Smooth muscle cell (in vitro differentiated cells): ENCODE results near the gene TRUB2. TPM values are rescaled to one million over a fixed set of nuclear protein-coding genes. Genes with fewer than 3 reads are reported as not detected.

Experiments used
- DNase-seq: peaks from one replicate; lab custom pipeline; 2025; ENCODE audit not compliant: unreplicated experiment; lab: John Stamatoyannopoulos, UW
- H2AFZ ChIP-seq: fragments of 200-600 bp; sonication (generic); 2 replicates; pipeline ENCODE4 v1.6.0; 2016; ENCODE audit warnings: antibody characterized with exemption, low read depth, mild to moderate bottlenecking
- H3F3A ChIP-seq: fragments of 200-600 bp; sonication (generic); 2 replicates; pipeline ENCODE4 v1.6.0; 2017; ENCODE audit warnings: antibody characterized with exemption, low read depth
- H3K27ac ChIP-seq: fragments of 200-600 bp; sonication (generic); 2 replicates; pipeline ENCODE4 v1.5.1; 2016; ENCODE audit warnings: low read depth, mild to moderate bottlenecking
- H3K27me3 ChIP-seq: fragments of 200-600 bp; sonication (generic); 2 replicates; pipeline ENCODE4 v1.6.1; 2016; ENCODE audit warnings: low read depth, mild to moderate bottlenecking
- H3K36me3 ChIP-seq: fragments of 200-600 bp; sonication (generic); 2 replicates; pipeline ENCODE4 v1.5.1; 2016; ENCODE audit warnings: low read depth
- H3K4me1 ChIP-seq: fragments of 200-600 bp; sonication (generic); 2 replicates; pipeline ENCODE4 v1.5.1; 2016; ENCODE audit warnings: low read depth
- H3K4me2 ChIP-seq: fragments of 200-600 bp; sonication (generic); 2 replicates; pipeline ENCODE4 v1.6.0; 2016; ENCODE audit warnings: mild to moderate bottlenecking
- H3K4me3 ChIP-seq: fragments of 200-600 bp; sonication (generic); 2 replicates; pipeline ENCODE4 v1.5.1; 2016; ENCODE audit warnings: mild to moderate bottlenecking
- H3K79me2 ChIP-seq: fragments of 200-600 bp; sonication (generic); 2 replicates; pipeline ENCODE4 v1.6.0; 2016; ENCODE audit warnings: low read depth, mild to moderate bottlenecking
- H3K9ac ChIP-seq: fragments of 200-600 bp; sonication (generic); 2 replicates; pipeline ENCODE4 v1.6.0; 2016; ENCODE audit warnings: low read depth
- H3K9me3 ChIP-seq: fragments of 200-600 bp; sonication (generic); replicated peaks from 2 replicates; pipeline ENCODE4 v1.5.1; 2016; ENCODE audit warnings: low read depth
- H4K20me1 ChIP-seq: fragments of 200-600 bp; sonication (generic); 2 replicates; pipeline ENCODE4 v1.6.0; 2016; ENCODE audit warnings: low read depth
- CTCF ChIP-seq: fragments of 200-600 bp; sonication (generic); IDR thresholded peaks from 2 replicates; pipeline ENCODE4 v1.5.1; 2017; ENCODE audit warnings: borderline replicate concordance, mild to moderate bottlenecking, antibody characterized with exemption; ENCODE audit not compliant: insufficient read depth, poor library complexity, severe bottlenecking
- WGBS: methylation state at CpG from one replicate; pipeline ENCODE4 v1.1.7; 2016; ENCODE audit warnings: low lambda C conversion rate; 5-methylcytosine and 5-hydroxymethylcytosine counted together
- polyA plus RNA-seq: library from polyadenylated mRNA; unstranded; fragments of >200 nt; fragmentation: Nextera tagmentation; extraction: Ambion mirVana; gene quantifications from 2 replicates; pipeline ENCODE4 v1.2.1, GENCODE V29; 2016
- total RNA-seq: library from RNA; depleted of rRNA; stranded (reverse); fragments of >200 nt; gene quantifications from 2 replicates; pipeline ENCODE4 v1.2.3, GENCODE V29; 2014

TRUB2 gene
- total and polyA plus RNA-seq, 2 experiments from 2014 or later = 9.0 to 33.2 TPM

- Histone ChIP-seq H2AFZ (no peak overlapping the region), H3K4me1 (no peaks in the 10 kb centered on the region), H3K36me3 (peaks cover 9% of the 10 kb centered on the region), H3K9me3 (no peaks in the 10 kb centered on the region), H3K27me3 (no peaks in the 10 kb centered on the region), H3F3A (peaks cover 11% of the 10 kb centered on the region), H3K79me2 (no peaks in the 10 kb centered on the region), H3K27ac (no peak overlapping the region), H3K4me2 (no peak overlapping the region), H3K9ac (no peak overlapping the region), H4K20me1 (peaks cover 43% of the 10 kb centered on the region), H3K4me3 (no peak overlapping the region)
- no peak for TF ChIP-seq CTCF
- DNase-seq = no peak
- WGBS = 95% methylated on average over 4 of the region's 6 CpGs
Observed at GRCh38 chr9:128258326-128258725, 63.9 kb downstream of the TRUB2 start.

GRCh38 chr9:128257907-128258306 lies 64.3 kb downstream of the TRUB2 start:
- peaks cover 9% of the 10 kb centered on the region for H3K36me3 ChIP-seq
- no peaks in the 10 kb centered on the region for H3K27me3 ChIP-seq
- H3K9ac ChIP-seq = no peak overlapping the region
- H3K79me2 ChIP-seq = no peaks in the 10 kb centered on the region
- DNase-seq = no peak
- no peak overlapping the region for H3K27ac ChIP-seq
- no peak overlapping the region for H3K4me2 ChIP-seq
- H4K20me1 ChIP-seq = peaks cover 40% of the 10 kb centered on the region
- H3F3A ChIP-seq = peaks cover 11% of the 10 kb centered on the region
- no peak for TF ChIP-seq CTCF
- no peaks in the 10 kb centered on the region for H3K9me3 ChIP-seq
- no peak overlapping the region for H2AFZ ChIP-seq
- H3K4me1 ChIP-seq = no peaks in the 10 kb centered on the region
- no peak overlapping the region for H3K4me3 ChIP-seq
- WGBS = 95% methylated on average over 11 of the region's 11 CpGs

- no peaks in the 10 kb centered on the region for H3K27me3 ChIP-seq
- WGBS = 96% methylated on average over 23 of the region's 23 CpGs
- H3K9ac ChIP-seq = no peak overlapping the region
- no peak overlapping the region for H3K4me3 ChIP-seq
- peaks cover 5% of the 10 kb centered on the region for H3K36me3 ChIP-seq
- no peak overlapping the region for H3K27ac ChIP-seq
- no peak overlapping the region for H3K4me2 ChIP-seq
- H3K79me2 ChIP-seq = no peaks in the 10 kb centered on the region
- no peaks in the 10 kb centered on the region for H3K4me1 ChIP-seq
- no peak for TF ChIP-seq CTCF
- H3K9me3 ChIP-seq = no peaks in the 10 kb centered on the region
- H3F3A ChIP-seq = peaks cover 10% of the 10 kb centered on the region
- H4K20me1 ChIP-seq = peaks cover 33% of the 10 kb centered on the region
- no peak for DNase-seq
- H2AFZ ChIP-seq = no peak overlapping the region
Observed at GRCh38 chr9:128257086-128257825, 65.0 kb downstream of the TRUB2 start.

Other genes with a start within 250 kb of the TRUB2 start
- 20.7 and 31.5 TPM in 2 replicates for gene PTGES2, start 194.7 kb downstream of the TRUB2 start, total RNA-seq
- gene PTGES2, start 194.7 kb downstream of the TRUB2 start, polyA plus RNA-seq = 78.6 and 102 TPM in 2 replicates
- gene LCN2, start 173.0 kb downstream of the TRUB2 start, total RNA-seq = not detected in 2 replicates
- gene LCN2, start 173.0 kb downstream of the TRUB2 start, polyA plus RNA-seq = 0.38 TPM in 1 of 2 replicates, not detected in the other
- 209 and 229 TPM in 2 replicates for gene BBLN, start 162.2 kb downstream of the TRUB2 start, total RNA-seq
- gene BBLN, start 162.2 kb downstream of the TRUB2 start, polyA plus RNA-seq = 119 and 133 TPM in 2 replicates
- 23.5 and 24.2 TPM in 2 replicates for gene CIZ1, start 130.9 kb downstream of the TRUB2 start, total RNA-seq
- gene CIZ1, start 130.9 kb downstream of the TRUB2 start, polyA plus RNA-seq = 81.1 and 84.0 TPM in 2 replicates
- 25.3 and 29.7 TPM in 2 replicates for gene DNM1, start 119.1 kb downstream of the TRUB2 start, total RNA-seq
- 48.9 and 50.7 TPM in 2 replicates for gene DNM1, start 119.1 kb downstream of the TRUB2 start, polyA plus RNA-seq
- gene GOLGA2, start 46.4 kb downstream of the TRUB2 start, total RNA-seq = 99.5 and 101 TPM in 2 replicates
- gene GOLGA2, start 46.4 kb downstream of the TRUB2 start, polyA plus RNA-seq = 55.4 and 70.1 TPM in 2 replicates
- 41.0 and 47.1 TPM in 2 replicates for gene SWI5, start 46.2 kb downstream of the TRUB2 start, total RNA-seq
- 71.1 and 77.2 TPM in 2 replicates for gene SWI5, start 46.2 kb downstream of the TRUB2 start, polyA plus RNA-seq
- gene COQ4, start 392 bp upstream of the TRUB2 start, total RNA-seq = 16.7 and 23.5 TPM in 2 replicates
- gene COQ4, start 392 bp upstream of the TRUB2 start, polyA plus RNA-seq = 37.5 and 51.0 TPM in 2 replicates
- gene SLC27A4, start 18.1 kb upstream of the TRUB2 start, total RNA-seq = 6.1 and 10.4 TPM in 2 replicates
- 10.3 and 16.0 TPM in 2 replicates for gene SLC27A4, start 18.1 kb upstream of the TRUB2 start, polyA plus RNA-seq
- 27.1 and 27.3 TPM in 2 replicates for gene URM1, start 48.9 kb upstream of the TRUB2 start, total RNA-seq
- 41.2 and 48.7 TPM in 2 replicates for gene URM1, start 48.9 kb upstream of the TRUB2 start, polyA plus RNA-seq
- 116 and 129 TPM in 2 replicates for gene CERCAM, start 98.4 kb upstream of the TRUB2 start, total RNA-seq
- 310 and 357 TPM in 2 replicates for gene CERCAM, start 98.4 kb upstream of the TRUB2 start, polyA plus RNA-seq
- 17.7 and 27.9 TPM in 2 replicates for gene ODF2, start 133.6 kb upstream of the TRUB2 start, total RNA-seq
- 31.6 and 33.2 TPM in 2 replicates for gene ODF2, start 133.6 kb upstream of the TRUB2 start, polyA plus RNA-seq
- 14.1 and 16.0 TPM in 2 replicates for gene GLE1, start 182.3 kb upstream of the TRUB2 start, total RNA-seq
- gene GLE1, start 182.3 kb upstream of the TRUB2 start, polyA plus RNA-seq = 11.2 and 11.8 TPM in 2 replicates
- 143 and 145 TPM in 2 replicates for gene SPTAN1, start 230.1 kb upstream of the TRUB2 start, total RNA-seq
- 84.9 and 115 TPM in 2 replicates for gene SPTAN1, start 230.1 kb upstream of the TRUB2 start, polyA plus RNA-seq